Measurements from ENCODE around the gene CNN3.

Gene CNN3

GRCh38 chr1:94929351-94930217 lies 2.7 kb upstream of the CNN3 start:
- Histone ChIP-seq H2BK120ac (ENCODE audit: low read depth, low read length) (no peak overlapping the region), H2BK5ac (ENCODE audit: low read length) (no peak overlapping the region), H3K9ac (ENCODE audit: low read length) (peak overlapping the region; percentile 13), H2BK15ac (replicated peaks; ENCODE audit: low read depth) (no peak overlapping the region), H3K4me3 (ENCODE audit: low read length) (no peak overlapping the region), H3K36me3 (ENCODE audit: control insufficient read depth, insufficient read depth, low read length) (no peaks in the 10 kb centered on the region), H3K79me2 (ENCODE audit: control insufficient read depth, insufficient read depth, low read length) (peaks cover 25% of the 10 kb centered on the region), H3K23ac (ENCODE audit: low read length) (no peak overlapping the region), H3K4me1 (ENCODE audit: control insufficient read depth, low read depth, low read length) (peaks cover 10% of the 10 kb centered on the region), H3K79me1 (ENCODE audit: low read length) (peaks cover 6% of the 10 kb centered on the region), H3K27ac (ENCODE audit: low read depth, low read length) (no peak overlapping the region), H3K56ac (ENCODE audit: low read length) (peak overlapping the region; percentile 54), H4K8ac (ENCODE audit: low read depth, low read length) (no peak overlapping the region), H3K4me2 (ENCODE audit: low read length) (no peak overlapping the region), H4K5ac (ENCODE audit: low read length) (no peak overlapping the region), H3K18ac (ENCODE audit: low read length) (no peak overlapping the region), H3K4ac (ENCODE audit: low read depth, low read length) (no peak overlapping the region), H3K27me3 (ENCODE audit: insufficient read depth, low read length, poor library complexity) (no peaks in the 10 kb centered on the region), H2AK5ac (ENCODE audit: low read length) (no peak overlapping the region)
- WGBS (ENCODE audit: extremely low coverage, insufficient coverage, low lambda C conversion rate) = no CpG with 5 or more reads among the region's 11 CpGs
- DNase-seq = peak; percentile 62

- no peak overlapping the region for H3K4me3 ChIP-seq (ENCODE audit: low read length)
- no peak for DNase-seq
- H3K36me3 ChIP-seq (ENCODE audit: control insufficient read depth, insufficient read depth, low read length) = no peaks in the 10 kb centered on the region
- H3K23ac ChIP-seq (ENCODE audit: low read length) = peak overlapping the region; percentile 48
- H3K27me3 ChIP-seq (ENCODE audit: insufficient read depth, low read length, poor library complexity) = no peaks in the 10 kb centered on the region
- no peak overlapping the region for H4K5ac ChIP-seq (ENCODE audit: low read length)
- no peak overlapping the region for H3K18ac ChIP-seq (ENCODE audit: low read length)
- H3K79me2 ChIP-seq (ENCODE audit: control insufficient read depth, insufficient read depth, low read length) = peaks cover 35% of the 10 kb centered on the region
- H3K9ac ChIP-seq (ENCODE audit: low read length) = peak overlapping the region; percentile 43
- no CpG with 5 or more reads among the region's 7 CpGs for WGBS (ENCODE audit: extremely low coverage, insufficient coverage, low lambda C conversion rate)
- H3K27ac ChIP-seq (ENCODE audit: low read depth, low read length) = peak overlapping the region; percentile 94
- no peak overlapping the region for H4K8ac ChIP-seq (ENCODE audit: low read depth, low read length)
- no peak overlapping the region for H2BK5ac ChIP-seq (ENCODE audit: low read length)
- H2BK120ac ChIP-seq (ENCODE audit: low read depth, low read length) = peak overlapping the region; percentile 52
- H3K4me2 ChIP-seq (ENCODE audit: low read length) = peak overlapping the region; percentile 41
- H3K4me1 ChIP-seq (ENCODE audit: control insufficient read depth, low read depth, low read length) = peaks cover 10% of the 10 kb centered on the region
- peaks cover 6% of the 10 kb centered on the region for H3K79me1 ChIP-seq (ENCODE audit: low read length)
- peak overlapping the region; percentile 74 for H2AK5ac ChIP-seq (ENCODE audit: low read length)
- no peak overlapping the region for H2BK15ac ChIP-seq (replicated peaks; ENCODE audit: low read depth)
- H3K4ac ChIP-seq (ENCODE audit: low read depth, low read length) = no peak overlapping the region
- peak overlapping the region; percentile 73 for H3K56ac ChIP-seq (ENCODE audit: low read length)
Observed at GRCh38 chr1:94928293-94928939, 1.5 kb upstream of the CNN3 start.

GRCh38 chr1:94927405-94928175 lies 680 bp upstream of the CNN3 start:
- no CpG with 5 or more reads among the region's 40 CpGs for WGBS (ENCODE audit: extremely low coverage, insufficient coverage, low lambda C conversion rate)
- Histone ChIP-seq H2BK15ac (replicated peaks; ENCODE audit: low read depth) (no peak overlapping the region), H3K27me3 (ENCODE audit: insufficient read depth, low read length, poor library complexity) (no peaks in the 10 kb centered on the region)

GRCh38 chr1:94926126-94926914 lies 590 bp downstream of the CNN3 start:
- Histone ChIP-seq H3K27me3 (ENCODE audit: insufficient read depth, low read length, poor library complexity) (no peaks in the 10 kb centered on the region), H2BK15ac (replicated peaks; ENCODE audit: low read depth) (no peak overlapping the region), H4K5ac (ENCODE audit: low read length) (no peak overlapping the region), H3K9ac (ENCODE audit: low read length) (peak overlapping the region; percentile 90), H3K23ac (ENCODE audit: low read length) (peak overlapping the region; percentile 92), H2BK5ac (ENCODE audit: low read length) (peak overlapping the region; percentile 85), H3K56ac (ENCODE audit: low read length) (peak overlapping the region; percentile 91), H2AK5ac (ENCODE audit: low read length) (no peak overlapping the region), H3K79me1 (ENCODE audit: low read length) (peaks cover 6% of the 10 kb centered on the region), H3K18ac (ENCODE audit: low read length) (peak overlapping the region; percentile 98), H2BK120ac (ENCODE audit: low read depth, low read length) (peak overlapping the region; percentile 80), H3K4me1 (ENCODE audit: control insufficient read depth, low read depth, low read length) (peaks cover 12% of the 10 kb centered on the region), H3K4ac (ENCODE audit: low read depth, low read length) (peak overlapping the region; percentile 18), H3K4me3 (ENCODE audit: low read length) (peak overlapping the region; percentile 76), H3K4me2 (ENCODE audit: low read length) (peak overlapping the region; percentile 19), H3K36me3 (ENCODE audit: control insufficient read depth, insufficient read depth, low read length) (no peaks in the 10 kb centered on the region), H4K8ac (ENCODE audit: low read depth, low read length) (peak overlapping the region; percentile 7), H3K27ac (ENCODE audit: low read depth, low read length) (peak overlapping the region; percentile 98), H3K79me2 (ENCODE audit: control insufficient read depth, insufficient read depth, low read length) (peaks cover 53% of the 10 kb centered on the region)
- WGBS (ENCODE audit: extremely low coverage, insufficient coverage, low lambda C conversion rate) = no CpG with 5 or more reads among the region's 78 CpGs
- peak; percentile 73 for DNase-seq

More at GRCh38 chr1:94927405-94928175, 680 bp upstream of the CNN3 start:
- peaks cover 42% of the 10 kb centered on the region for H3K79me2 ChIP-seq (ENCODE audit: control insufficient read depth, insufficient read depth, low read length)
- H3K56ac ChIP-seq (ENCODE audit: low read length) = peak overlapping the region; percentile 73
- peaks cover 6% of the 10 kb centered on the region for H3K79me1 ChIP-seq (ENCODE audit: low read length)
- peak overlapping the region; percentile 43 for H3K9ac ChIP-seq (ENCODE audit: low read length)
- peak overlapping the region; percentile 94 for H3K27ac ChIP-seq (ENCODE audit: low read depth, low read length)
- no peak overlapping the region for H3K23ac ChIP-seq (ENCODE audit: low read length)
- H2AK5ac ChIP-seq (ENCODE audit: low read length) = no peak overlapping the region
- peak overlapping the region; percentile 41 for H3K4me2 ChIP-seq (ENCODE audit: low read length)
- peak overlapping the region; percentile 94 for H3K18ac ChIP-seq (ENCODE audit: low read length)
- DNase-seq = peak; percentile 86
- H3K4me1 ChIP-seq (ENCODE audit: control insufficient read depth, low read depth, low read length) = peaks cover 10% of the 10 kb centered on the region
- H4K5ac ChIP-seq (ENCODE audit: low read length) = no peak overlapping the region
- peak overlapping the region; percentile 94 for H3K4ac ChIP-seq (ENCODE audit: low read depth, low read length)
- H2BK5ac ChIP-seq (ENCODE audit: low read length) = no peak overlapping the region
- peak overlapping the region; percentile 14 for H4K8ac ChIP-seq (ENCODE audit: low read depth, low read length)
- peak overlapping the region; percentile 52 for H2BK120ac ChIP-seq (ENCODE audit: low read depth, low read length)
- no peaks in the 10 kb centered on the region for H3K36me3 ChIP-seq (ENCODE audit: control insufficient read depth, insufficient read depth, low read length)
- peak overlapping the region; percentile 1 for H3K4me3 ChIP-seq (ENCODE audit: low read length)

GRCh38 chr1:94925561-94926125 lies 1.3 kb downstream of the CNN3 start:
- Histone ChIP-seq H3K4me2 (ENCODE audit: low read length) (peak overlapping the region; percentile 36), H3K4me3 (ENCODE audit: low read length) (peak overlapping the region; percentile 76), H3K79me1 (ENCODE audit: low read length) (peaks cover 6% of the 10 kb centered on the region), H3K56ac (ENCODE audit: low read length) (peak overlapping the region; percentile 91), H4K5ac (ENCODE audit: low read length) (no peak overlapping the region), H2AK5ac (ENCODE audit: low read length) (no peak overlapping the region), H3K79me2 (ENCODE audit: control insufficient read depth, insufficient read depth, low read length) (peaks cover 60% of the 10 kb centered on the region), H3K4me1 (ENCODE audit: control insufficient read depth, low read depth, low read length) (peaks cover 12% of the 10 kb centered on the region), H4K8ac (ENCODE audit: low read depth, low read length) (peak overlapping the region; percentile 7), H3K27me3 (ENCODE audit: insufficient read depth, low read length, poor library complexity) (no peaks in the 10 kb centered on the region), H3K36me3 (ENCODE audit: control insufficient read depth, insufficient read depth, low read length) (no peaks in the 10 kb centered on the region), H2BK15ac (replicated peaks; ENCODE audit: low read depth) (no peak overlapping the region), H3K9ac (ENCODE audit: low read length) (peak overlapping the region; percentile 90), H3K4ac (ENCODE audit: low read depth, low read length) (peak overlapping the region; percentile 18), H3K27ac (ENCODE audit: low read depth, low read length) (peak overlapping the region; percentile 98), H2BK120ac (ENCODE audit: low read depth, low read length) (peak overlapping the region; percentile 80), H3K23ac (ENCODE audit: low read length) (peak overlapping the region; percentile 92), H3K18ac (ENCODE audit: low read length) (peak overlapping the region; percentile 98), H2BK5ac (ENCODE audit: low read length) (peak overlapping the region; percentile 85)
- DNase-seq = peak; percentile 100
- WGBS (ENCODE audit: extremely low coverage, insufficient coverage, low lambda C conversion rate) = no CpG with 5 or more reads among the region's 23 CpGs
